ENCODE measurements around the gene BRD9.

GRCh38 chr5:935510-936084, 43.0 kb upstream of the BRD9 start:
- TF ChIP-seq EZH2 (IDR thresholded peaks at IDR 0.05; ENCODE audit: borderline replicate concordance, low read length) (no peak), CTCF (conservative IDR thresholded peaks at IDR 0.05 in 1 of 2, IDR thresholded peaks at IDR 0.05 in 1 of 2; ENCODE audit: extremely low read depth in 1 of 2, insufficient read depth in 1 of 2, low read depth in 1 of 2, low read length in 2 of 2) (no peak)

Measured in mammary epithelial cell (primary cell).